Neural progenitor cell (in vitro differentiated cells): ENCODE results near the gene HNF1B. TPM values are rescaled to one million over a fixed set of nuclear protein-coding genes. Genes with fewer than 3 reads are reported as not detected.

Experiments
- DNase-seq: peaks from one replicate; pipeline ENCODE4 v3.0.0-alpha.2; 2016; ENCODE audit warnings: low spot score
- H2AFZ ChIP-seq: fragments of 200-600 bp; sonication (generic); replicated peaks from 2 replicates; pipeline ENCODE4 v1.6.1; 2016; ENCODE audit warnings: antibody characterized with exemption
- H3F3A ChIP-seq: fragments of 200-600 bp; sonication (generic); 2 replicates; pipeline ENCODE4 v1.6.1; 2016; ENCODE audit warnings: antibody characterized with exemption, low read depth
- H3K27ac ChIP-seq: fragments of 200-600 bp; sonication (generic); 2 replicates; pipeline ENCODE4 v1.5.1; 2016; ENCODE audit warnings: mild to moderate bottlenecking
- H3K27me3 ChIP-seq: fragments of 200-600 bp; sonication (generic); 2 replicates; pipeline ENCODE4 v1.6.1; 2016; ENCODE audit warnings: mild to moderate bottlenecking, moderate library complexity
- H3K36me3 ChIP-seq: fragments of 200-600 bp; sonication (generic); 2 replicates; pipeline ENCODE4 v1.5.1; 2016
- H3K4me1 ChIP-seq: fragments of 200-600 bp; sonication (generic); 2 replicates; pipeline ENCODE4 v1.6.1; 2016; ENCODE audit warnings: mixed run types
- H3K4me2 ChIP-seq: fragments of 200-600 bp; sonication (generic); 2 replicates; pipeline ENCODE4 v1.6.1; 2016
- H3K4me3 ChIP-seq: fragments of 200-600 bp; sonication (generic); 2 replicates; pipeline ENCODE4 v1.5.1; 2016
- H3K79me2 ChIP-seq: fragments of 200-600 bp; sonication (generic); 2 replicates; pipeline ENCODE4 v1.6.1; 2016; ENCODE audit warnings: low read depth
- H3K9ac ChIP-seq: fragments of 200-600 bp; sonication (generic); 2 replicates; pipeline ENCODE4 v1.6.1; 2016
- H3K9me3 ChIP-seq: fragments of 200-600 bp; sonication (generic); 2 replicates; pipeline ENCODE4 v1.5.1; 2016; ENCODE audit warnings: low read depth
- H4K20me1 ChIP-seq: fragments of 200-600 bp; sonication (generic); 2 replicates; pipeline ENCODE4 v1.6.1; 2016; ENCODE audit warnings: low read depth
- H3K27ac Mint-ChIP-seq: 3 replicates; pipeline ENCODE4 v1.8.0; 2021; ENCODE audit warnings: mixed read lengths
- H3K27me3 Mint-ChIP-seq: 2 replicates; pipeline ENCODE4 v1.8.0; 2022; ENCODE audit warnings: low read depth, mild to moderate bottlenecking, inconsistent platforms, moderate library complexity, mixed read lengths; ENCODE audit not compliant: insufficient read depth
- H3K36me3 Mint-ChIP-seq: 3 replicates; pipeline ENCODE4 v1.8.0; 2021; ENCODE audit warnings: mixed read lengths
- H3K4me1 Mint-ChIP-seq: 3 replicates; pipeline ENCODE4 v1.8.0; 2021; ENCODE audit warnings: mixed read lengths
- H3K4me3 Mint-ChIP-seq: 3 replicates; pipeline ENCODE4 v1.8.0; 2021; ENCODE audit warnings: mild to moderate bottlenecking, moderate library complexity, mixed read lengths
- H3K9me3 Mint-ChIP-seq: 3 replicates; pipeline ENCODE4 v1.8.0; 2020; ENCODE audit warnings: mixed read lengths
- CTCF ChIP-seq: fragments of 200-600 bp; sonication (generic); IDR thresholded peaks from 2 replicates; pipeline ENCODE4 v1.5.1; 2017; ENCODE audit warnings: antibody characterized with exemption, mild to moderate bottlenecking
- EZH2 ChIP-seq: fragments of 200-600 bp; sonication (generic); IDR thresholded peaks from 2 replicates; pipeline ENCODE4 v1.6.1; 2017; ENCODE audit warnings: antibody characterized with exemption, mild to moderate bottlenecking, moderate library complexity
- EZH2phosphoT487 ChIP-seq: fragments of 200-600 bp; sonication (generic); IDR thresholded peaks from 2 replicates; pipeline ENCODE4 v1.6.1; 2017; ENCODE audit warnings: antibody characterized with exemption
- total RNA-seq: library from RNA; depleted of rRNA; stranded (reverse); fragments of >200 nt; gene quantifications from 2 replicates; pipeline ENCODE4 v1.2.3, GENCODE V29; 2015; ENCODE audit warnings: low replicate concordance

The HNF1B gene
- total RNA-seq, 1 donor from 2014 or later: not detected

- H3K27me3 ChIP-seq: peaks cover 26% of the 10 kb centered on the region
- Mint-ChIP-seq H3K9me3 (no peaks in the 10 kb centered on the region), H3K36me3 (no peaks in the 10 kb centered on the region), H3K4me1 (no peaks in the 10 kb centered on the region), H3K27ac (no peak overlapping the region), H3K27me3 (peaks cover 9% of the 10 kb centered on the region), H3K4me3 (no peak overlapping the region)
- no peak overlapping the region for H3K27ac ChIP-seq
- H3K9ac ChIP-seq: no peak overlapping the region
- H3K4me2 ChIP-seq: no peak overlapping the region
- H3K79me2 ChIP-seq: no peaks in the 10 kb centered on the region
- no peaks in the 10 kb centered on the region for H3K4me1 ChIP-seq
- no peak for TF ChIP-seq EZH2
- no peak for TF ChIP-seq CTCF
- H2AFZ ChIP-seq: no peak overlapping the region
- H4K20me1 ChIP-seq: no peaks in the 10 kb centered on the region
- DNase-seq: no peak
- no peaks in the 10 kb centered on the region for H3K9me3 ChIP-seq
- H3F3A ChIP-seq: no peaks in the 10 kb centered on the region
- H3K36me3 ChIP-seq: no peaks in the 10 kb centered on the region
- no peak overlapping the region for H3K4me3 ChIP-seq
These were observed 11.2 kb upstream of the HNF1B start for GRCh38 chr17:37756051-37756450.

GRCh38 chr17:37755455-37755854 is 10.6 kb upstream of the HNF1B start:
- Histone ChIP-seq H2AFZ (no peak overlapping the region), H3K27ac (no peak overlapping the region), H3K36me3 (no peaks in the 10 kb centered on the region), H3K79me2 (no peaks in the 10 kb centered on the region), H4K20me1 (no peaks in the 10 kb centered on the region), H3K4me3 (no peak overlapping the region), H3K9me3 (no peaks in the 10 kb centered on the region), H3K4me1 (no peaks in the 10 kb centered on the region), H3K9ac (no peak overlapping the region), H3K27me3 (peaks cover 31% of the 10 kb centered on the region), H3K4me2 (no peak overlapping the region), H3F3A (no peaks in the 10 kb centered on the region)
- H3K27me3 Mint-ChIP-seq: peaks cover 9% of the 10 kb centered on the region
- no peaks in the 10 kb centered on the region for H3K9me3 Mint-ChIP-seq
- no peak for DNase-seq
- no peak overlapping the region for H3K27ac Mint-ChIP-seq
- H3K4me3 Mint-ChIP-seq: no peak overlapping the region
- H3K4me1 Mint-ChIP-seq: no peaks in the 10 kb centered on the region
- no peaks in the 10 kb centered on the region for H3K36me3 Mint-ChIP-seq
- TF ChIP-seq CTCF: no peak
- TF ChIP-seq EZH2phosphoT487: no peak
- TF ChIP-seq EZH2: no peak

- Histone ChIP-seq H3K79me2 (no peaks in the 10 kb centered on the region), H3K36me3 (no peaks in the 10 kb centered on the region), H3K4me2 (no peak overlapping the region), H3K27ac (no peak overlapping the region), H3K4me3 (no peak overlapping the region), H2AFZ (no peak overlapping the region), H3K27me3 (peaks cover 42% of the 10 kb centered on the region), H3F3A (no peaks in the 10 kb centered on the region), H3K9ac (no peak overlapping the region), H4K20me1 (no peaks in the 10 kb centered on the region), H3K9me3 (no peaks in the 10 kb centered on the region), H3K4me1 (no peaks in the 10 kb centered on the region)
- Mint-ChIP-seq H3K9me3 (no peaks in the 10 kb centered on the region), H3K4me3 (no peak overlapping the region), H3K27me3 (peaks cover 13% of the 10 kb centered on the region), H3K27ac (no peak overlapping the region), H3K36me3 (no peaks in the 10 kb centered on the region), H3K4me1 (no peaks in the 10 kb centered on the region)
- DNase-seq: no peak
- TF ChIP-seq EZH2phosphoT487 (no peak), EZH2 (no peak), CTCF (no peak)
These were observed 9.5 kb upstream of the HNF1B start for GRCh38 chr17:37754363-37754762.

GRCh38 chr17:37752482-37752881 is 7.6 kb upstream of the HNF1B start:
- Histone ChIP-seq H3K27me3 (peaks cover 61% of the 10 kb centered on the region), H3K79me2 (no peaks in the 10 kb centered on the region), H3K36me3 (no peaks in the 10 kb centered on the region), H3K9ac (no peak overlapping the region), H2AFZ (no peak overlapping the region), H3K9me3 (no peaks in the 10 kb centered on the region), H3K4me1 (no peaks in the 10 kb centered on the region), H3K4me2 (no peak overlapping the region), H3K4me3 (no peak overlapping the region), H3F3A (no peaks in the 10 kb centered on the region), H4K20me1 (no peaks in the 10 kb centered on the region), H3K27ac (no peak overlapping the region)
- H3K9me3 Mint-ChIP-seq: no peaks in the 10 kb centered on the region
- no peak overlapping the region for H3K4me3 Mint-ChIP-seq
- H3K4me1 Mint-ChIP-seq: no peaks in the 10 kb centered on the region
- no peak overlapping the region for H3K27ac Mint-ChIP-seq
- H3K27me3 Mint-ChIP-seq: peaks cover 23% of the 10 kb centered on the region
- DNase-seq: no peak
- H3K36me3 Mint-ChIP-seq: no peaks in the 10 kb centered on the region
- TF ChIP-seq EZH2phosphoT487 (no peak), CTCF (no peak), EZH2 (no peak)
